SU-DHL-6 (cell line): ENCODE measurements around the gene PTPRN2.

Experiments used
- CTCF ChIP-seq: fragments of 200-600 bp; sonication (generic); IDR thresholded peaks from one replicate; pipeline ENCODE4 v1.5.1; 2017; ENCODE audit warnings: antibody characterized with exemption, mild to moderate bottlenecking, low read length, moderate library complexity; ENCODE audit not compliant: insufficient read depth, poor library complexity, severe bottlenecking
- EZH2phosphoT487 ChIP-seq: fragments of 200-600 bp; sonication (generic), shearing (Covaris generic); conservative IDR thresholded peaks from 2 replicates; pipeline ENCODE4 v1.6.1; 2018; ENCODE audit warnings: mild to moderate bottlenecking, antibody characterized with exemption, low read length, moderate library complexity, mixed read lengths

- no peak for TF ChIP-seq CTCF
- no peak for TF ChIP-seq EZH2phosphoT487
Observed at GRCh38 chr7:157827045-157827862, 760.4 kb downstream of the PTPRN2 start.
